ENCODE measurements around the gene TPP1.

Gene TPP1

GRCh38 chr11:6587360-6587953 is 31.8 kb downstream of the TPP1 start:
- no peak overlapping the region for H3K27ac ChIP-seq (ENCODE audit: low read length)
- H3K9me2 ChIP-seq (replicated peaks; ENCODE audit: insufficient read depth, low read length), result no peaks in the 10 kb centered on the region
- no peaks in the 10 kb centered on the region for H3K9me3 ChIP-seq (replicated peaks; ENCODE audit: insufficient read depth, low read length)
- no peak overlapping the region for H3K4me2 ChIP-seq (ENCODE audit: low read depth, low read length)
- H3K36me3 ChIP-seq (replicated peaks; ENCODE audit: insufficient read depth, low read length), result no peaks in the 10 kb centered on the region
- peaks cover 23% of the 10 kb centered on the region; the same call in 1 of the 2 replicates for H3K79me2 ChIP-seq (ENCODE audit: low read length)
- no peaks in the 10 kb centered on the region for H4K20me1 ChIP-seq (ENCODE audit: insufficient read depth, low read length)
- no peaks in the 10 kb centered on the region for H3F3A ChIP-seq (ENCODE audit: insufficient read depth, low read length)
- no peak overlapping the region for H3K4me3 ChIP-seq (ENCODE audit: low read length)
- H3K27me3 ChIP-seq (replicated peaks; ENCODE audit: insufficient read depth, low read length), result no peaks in the 10 kb centered on the region
- H3K9ac ChIP-seq (ENCODE audit: low read length), result no peak overlapping the region
- TF ChIP-seq, protein P1, sequence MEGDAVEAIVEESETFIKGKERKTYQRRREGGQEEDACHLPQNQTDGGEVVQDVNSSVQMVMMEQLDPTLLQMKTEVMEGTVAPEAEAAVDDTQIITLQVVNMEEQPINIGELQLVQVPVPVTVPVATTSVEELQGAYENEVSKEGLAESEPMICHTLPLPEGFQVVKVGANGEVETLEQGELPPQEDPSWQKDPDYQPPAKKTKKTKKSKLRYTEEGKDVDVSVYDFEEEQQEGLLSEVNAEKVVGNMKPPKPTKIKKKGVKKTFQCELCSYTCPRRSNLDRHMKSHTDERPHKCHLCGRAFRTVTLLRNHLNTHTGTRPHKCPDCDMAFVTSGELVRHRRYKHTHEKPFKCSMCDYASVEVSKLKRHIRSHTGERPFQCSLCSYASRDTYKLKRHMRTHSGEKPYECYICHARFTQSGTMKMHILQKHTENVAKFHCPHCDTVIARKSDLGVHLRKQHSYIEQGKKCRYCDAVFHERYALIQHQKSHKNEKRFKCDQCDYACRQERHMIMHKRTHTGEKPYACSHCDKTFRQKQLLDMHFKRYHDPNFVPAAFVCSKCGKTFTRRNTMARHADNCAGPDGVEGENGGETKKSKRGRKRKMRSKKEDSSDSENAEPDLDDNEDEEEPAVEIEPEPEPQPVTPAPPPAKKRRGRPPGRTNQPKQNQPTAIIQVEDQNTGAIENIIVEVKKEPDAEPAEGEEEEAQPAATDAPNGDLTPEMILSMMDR (IDR thresholded peaks at IDR 0.05; ENCODE audit: low read length), result no peak
- TF ChIP-seq EZH2phosphoT487 (IDR thresholded peaks at IDR 0.05; ENCODE audit: low read length) (no peak), EZH2 (optimal IDR thresholded peaks at IDR 0.05; ENCODE audit: low read depth, low read length) (no peak)
- no peak for DNase-seq
- H2AFZ ChIP-seq (ENCODE audit: low read length), result no peak overlapping the region
- no peaks in the 10 kb centered on the region for H3K4me1 ChIP-seq (ENCODE audit: low read length)

GRCh38 chr11:6586434-6587359 is 32.5 kb downstream of the TPP1 start:
- no peak overlapping the region for H3K4me2 ChIP-seq (ENCODE audit: low read depth, low read length)
- no peaks in the 10 kb centered on the region for H3K27me3 ChIP-seq (replicated peaks; ENCODE audit: insufficient read depth, low read length)
- H3K4me3 ChIP-seq (ENCODE audit: low read length), result no peak overlapping the region
- H2AFZ ChIP-seq (ENCODE audit: low read length), result no peak overlapping the region
- no peaks in the 10 kb centered on the region for H3K9me3 ChIP-seq (replicated peaks; ENCODE audit: insufficient read depth, low read length)
- H3F3A ChIP-seq (ENCODE audit: insufficient read depth, low read length), result no peaks in the 10 kb centered on the region
- H3K79me2 ChIP-seq (ENCODE audit: low read length), result peaks cover 27% of the 10 kb centered on the region; the same call in 1 of the 2 replicates
- no peak for DNase-seq
- TF ChIP-seq EZH2 (optimal IDR thresholded peaks at IDR 0.05; ENCODE audit: low read depth, low read length) (no peak), EZH2phosphoT487 (IDR thresholded peaks at IDR 0.05; ENCODE audit: low read length) (no peak)
- TF ChIP-seq, protein P1 (IDR thresholded peaks at IDR 0.05; ENCODE audit: low read length), result no peak
- H3K36me3 ChIP-seq (replicated peaks; ENCODE audit: insufficient read depth, low read length), result no peaks in the 10 kb centered on the region
- no peaks in the 10 kb centered on the region for H3K4me1 ChIP-seq (ENCODE audit: low read length)
- no peaks in the 10 kb centered on the region for H4K20me1 ChIP-seq (ENCODE audit: insufficient read depth, low read length)
- H3K9me2 ChIP-seq (replicated peaks; ENCODE audit: insufficient read depth, low read length), result no peaks in the 10 kb centered on the region
- H3K9ac ChIP-seq (ENCODE audit: low read length), result no peak overlapping the region
- no peak overlapping the region for H3K27ac ChIP-seq (ENCODE audit: low read length)

GRCh38 chr11:6584528-6584927 is 34.7 kb downstream of the TPP1 start:
- H3K9me2 ChIP-seq (replicated peaks; ENCODE audit: insufficient read depth, low read length), result no peaks in the 10 kb centered on the region
- H3K36me3 ChIP-seq (replicated peaks; ENCODE audit: insufficient read depth, low read length), result no peaks in the 10 kb centered on the region
- H3K27me3 ChIP-seq (replicated peaks; ENCODE audit: insufficient read depth, low read length), result no peaks in the 10 kb centered on the region
- H3K27ac ChIP-seq (ENCODE audit: low read length), result no peak overlapping the region
- no peak overlapping the region for H3K4me2 ChIP-seq (ENCODE audit: low read depth, low read length)
- H3K4me3 ChIP-seq (ENCODE audit: low read length), result no peak overlapping the region
- no peak for DNase-seq
- H3K9me3 ChIP-seq (replicated peaks; ENCODE audit: insufficient read depth, low read length), result no peaks in the 10 kb centered on the region
- no peaks in the 10 kb centered on the region for H4K20me1 ChIP-seq (ENCODE audit: insufficient read depth, low read length)
- no peak overlapping the region for H2AFZ ChIP-seq (ENCODE audit: low read length)
- no peaks in the 10 kb centered on the region for H3K4me1 ChIP-seq (ENCODE audit: low read length)
- no peaks in the 10 kb centered on the region for H3F3A ChIP-seq (ENCODE audit: insufficient read depth, low read length)
- TF ChIP-seq, protein P1 (IDR thresholded peaks at IDR 0.05; ENCODE audit: low read length), result no peak
- H3K9ac ChIP-seq (ENCODE audit: low read length), result no peak overlapping the region
- H3K79me2 ChIP-seq (ENCODE audit: low read length), result peaks cover 35% of the 10 kb centered on the region; the same call in 1 of the 2 replicates
